Trophoblast cell (in vitro differentiated cells and primary cell): ENCODE results near the gene TEKT5.

Experiments
- DNase-seq, 2 donors: peaks; one replicate each; pipeline ENCODE4 v3.0.0-alpha.2; 2016
- H2AFZ ChIP-seq: 2 replicates; pipeline ENCODE4 v1.6.1; 2013; ENCODE audit warnings: low read length, moderate library complexity, mild to moderate bottlenecking; ENCODE audit not compliant: insufficient read depth, poor library complexity
- H2AK5ac ChIP-seq: 2 replicates; pipeline ENCODE4 v1.6.1; 2013; ENCODE audit warnings: mild to moderate bottlenecking, low read length
- H2BK120ac ChIP-seq: 2 replicates; pipeline ENCODE4 v1.6.1; 2013; ENCODE audit warnings: low read length, mild to moderate bottlenecking, moderate library complexity; ENCODE audit not compliant: insufficient read depth, poor library complexity
- H2BK12ac ChIP-seq: 2 replicates; pipeline ENCODE4 v1.6.1; 2013; ENCODE audit warnings: mild to moderate bottlenecking, low read length, moderate library complexity
- H2BK5ac ChIP-seq: 2 replicates; pipeline ENCODE4 v1.6.1; 2013; ENCODE audit warnings: low read length, low read depth, moderate library complexity, mild to moderate bottlenecking; ENCODE audit not compliant: poor library complexity
- H3K14ac ChIP-seq: 2 replicates; pipeline ENCODE4 v1.6.1; 2013; ENCODE audit warnings: mild to moderate bottlenecking, low read length
- H3K18ac ChIP-seq: 2 replicates; pipeline ENCODE4 v1.6.1; 2013; ENCODE audit warnings: mild to moderate bottlenecking, low read length
- H3K23ac ChIP-seq: 2 replicates; pipeline ENCODE4 v1.6.1; 2013; ENCODE audit warnings: low read length
- H3K27ac ChIP-seq: 2 replicates; pipeline ENCODE4 v1.5.1; 2013; ENCODE audit warnings: low read depth, mild to moderate bottlenecking, inconsistent platforms, low read length, moderate library complexity
- H3K27me3 ChIP-seq: 2 replicates; pipeline ENCODE4 v1.6.1; 2013; ENCODE audit warnings: inconsistent platforms, mild to moderate bottlenecking, low read length, moderate library complexity; ENCODE audit not compliant: insufficient read depth
- H3K36me3 ChIP-seq, 2 experiments: 1 replicate in 1 of 2; 2 replicates in 1 of 2; pipeline ENCODE4 v1.6.1; 2013; ENCODE audit warnings: low read length in 2 of 2, mild to moderate bottlenecking in 2 of 2, moderate library complexity in 1 of 2; ENCODE audit not compliant: insufficient read depth in 2 of 2, control insufficient read depth in 1 of 2
- H3K4ac ChIP-seq: 2 replicates; pipeline ENCODE4 v1.6.1; 2013; ENCODE audit warnings: low read depth, mild to moderate bottlenecking, low read length, moderate library complexity
- H3K4me1 ChIP-seq, 2 experiments: 1 replicate in 1 of 2; 2 replicates in 1 of 2; pipeline ENCODE4 v1.6.1; 2013; ENCODE audit warnings: low read length in 2 of 2, mild to moderate bottlenecking in 2 of 2, moderate library complexity in 1 of 2; ENCODE audit not compliant: insufficient read depth in 2 of 2, control insufficient read depth in 1 of 2
- H3K4me2 ChIP-seq: 2 replicates; pipeline ENCODE4 v1.6.1; 2013; ENCODE audit warnings: inconsistent platforms, mild to moderate bottlenecking, low read length, moderate library complexity
- H3K4me3 ChIP-seq: 2 replicates; pipeline ENCODE4 v1.5.1; 2013; ENCODE audit warnings: mild to moderate bottlenecking, low read depth, low read length, inconsistent platforms
- H3K79me1 ChIP-seq: one replicate; pipeline ENCODE4 v1.6.1; 2013; ENCODE audit warnings: low read length
- H3K79me2 ChIP-seq: 2 replicates; pipeline ENCODE4 v1.6.1; 2013; ENCODE audit warnings: low read length, mild to moderate bottlenecking; ENCODE audit not compliant: control insufficient read depth, insufficient read depth, poor library complexity
- H3K9ac ChIP-seq: 2 replicates; pipeline ENCODE4 v1.6.1; 2013; ENCODE audit warnings: mild to moderate bottlenecking, low read length
- H3K9me3 ChIP-seq: 2 replicates; pipeline ENCODE4 v1.6.1; 2013; ENCODE audit warnings: low read depth, mild to moderate bottlenecking, control low read depth, inconsistent platforms, low read length; ENCODE audit not compliant: insufficient read depth
- H4K12ac ChIP-seq: 2 replicates; pipeline ENCODE4 v1.6.1; 2013; ENCODE audit warnings: low read depth, mild to moderate bottlenecking, low read length, moderate library complexity
- H4K8ac ChIP-seq: 2 replicates; pipeline ENCODE4 v1.6.1; 2013; ENCODE audit warnings: low read depth, mild to moderate bottlenecking, low read length, moderate library complexity
- H4K91ac ChIP-seq: one replicate; pipeline ENCODE4 v1.6.1; 2013; ENCODE audit warnings: low read depth, mild to moderate bottlenecking, low read length, moderate library complexity
- WGBS: extraction: QIAGEN DNeasy Blood & Tissue Kit; methylation state at CpG from one replicate; pipeline ENCODE4 v1.1.7; 2013; ENCODE audit warnings: missing lambda C conversion rate; ENCODE audit not compliant: insufficient read length, insufficient coverage; ENCODE audit errors: extremely low coverage; 5-methylcytosine and 5-hydroxymethylcytosine counted together

Gene TEKT5

GRCh38 chr16:10646228-10646580, 48.5 kb downstream of the TEKT5 start:
- Histone ChIP-seq H3K36me3 (no peaks in the 10 kb centered on the region), H2BK120ac (no peak overlapping the region), H3K18ac (no peak overlapping the region), H3K14ac (no peak overlapping the region), H3K79me2 (no peaks in the 10 kb centered on the region), H3K4me3 (no peak overlapping the region), H3K9ac (no peak overlapping the region), H3K4ac (no peak overlapping the region), H4K12ac (no peak overlapping the region), H3K23ac (no peak overlapping the region), H3K9me3 (no peaks in the 10 kb centered on the region), H2AK5ac (no peak overlapping the region), H4K91ac (no peak overlapping the region), H3K27ac (no peak overlapping the region), H3K4me2 (no peak overlapping the region), H2AFZ (no peak overlapping the region), H2BK5ac (no peak overlapping the region), H3K27me3 (no peaks in the 10 kb centered on the region), H2BK12ac (no peak overlapping the region), H3K4me1 (peaks cover 5 to 9% of the 10 kb centered on the region in 2 experiments), H4K8ac (no peak overlapping the region), H3K79me1 (no peaks in the 10 kb centered on the region)
- WGBS, result no CpG with 5 or more reads among the region's 1 CpG
- DNase-seq, result no peak

- H4K12ac ChIP-seq, result no peak overlapping the region
- H2BK120ac ChIP-seq, result no peak overlapping the region
- no peak overlapping the region for H3K4ac ChIP-seq
- H2AFZ ChIP-seq, result no peak overlapping the region
- H4K91ac ChIP-seq, result no peak overlapping the region
- H3K9me3 ChIP-seq, result no peaks in the 10 kb centered on the region
- H3K79me2 ChIP-seq, result no peaks in the 10 kb centered on the region
- H4K8ac ChIP-seq, result no peak overlapping the region
- no peak overlapping the region for H2AK5ac ChIP-seq
- H3K9ac ChIP-seq, result no peak overlapping the region
- no CpG with 5 or more reads among the region's 6 CpGs for WGBS
- no peak for DNase-seq
- peaks cover 5 to 9% of the 10 kb centered on the region in 2 experiments for H3K4me1 ChIP-seq
- no peak overlapping the region for H3K14ac ChIP-seq
- H3K18ac ChIP-seq, result no peak overlapping the region
- H3K36me3 ChIP-seq, result no peaks in the 10 kb centered on the region
- no peak overlapping the region for H3K4me2 ChIP-seq
- no peak overlapping the region for H2BK5ac ChIP-seq
- no peak overlapping the region for H2BK12ac ChIP-seq
- no peak overlapping the region for H3K23ac ChIP-seq
- H3K27me3 ChIP-seq, result no peaks in the 10 kb centered on the region
- no peaks in the 10 kb centered on the region for H3K79me1 ChIP-seq
- no peak overlapping the region for H3K4me3 ChIP-seq
- H3K27ac ChIP-seq, result no peak overlapping the region
Measured at GRCh38 chr16:10644092-10644491, 50.6 kb downstream of the TEKT5 start.

- Histone ChIP-seq H2BK5ac (no peak overlapping the region), H3K4ac (no peak overlapping the region), H3K18ac (no peak overlapping the region), H2AK5ac (no peak overlapping the region), H2AFZ (no peak overlapping the region), H3K23ac (no peak overlapping the region), H3K27me3 (no peaks in the 10 kb centered on the region), H2BK12ac (no peak overlapping the region), H4K8ac (no peak overlapping the region), H4K91ac (no peak overlapping the region), H3K14ac (no peak overlapping the region), H3K9me3 (no peaks in the 10 kb centered on the region), H3K36me3 (no peaks in the 10 kb centered on the region), H3K79me2 (no peaks in the 10 kb centered on the region), H4K12ac (no peak overlapping the region), H3K79me1 (no peaks in the 10 kb centered on the region), H3K4me3 (no peak overlapping the region), H3K27ac (no peak overlapping the region), H2BK120ac (no peak overlapping the region), H3K4me1 (peaks cover 5 to 9% of the 10 kb centered on the region in 2 experiments), H3K9ac (no peak overlapping the region), H3K4me2 (no peak overlapping the region)
- DNase-seq, result no peak
- no CpG with 5 or more reads among the region's 7 CpGs for WGBS
Measured at GRCh38 chr16:10642964-10643363, 51.8 kb downstream of the TEKT5 start.

GRCh38 chr16:10641953-10642949, 52.5 kb downstream of the TEKT5 start:
- no peak overlapping the region for H3K18ac ChIP-seq
- no peaks in the 10 kb centered on the region for H3K36me3 ChIP-seq
- no peak overlapping the region for H4K12ac ChIP-seq
- no peak overlapping the region for H2BK12ac ChIP-seq
- no peak overlapping the region for H2AK5ac ChIP-seq
- H2AFZ ChIP-seq, result no peak overlapping the region
- DNase-seq, result no peak
- no peaks in the 10 kb centered on the region for H3K9me3 ChIP-seq
- no peak overlapping the region for H4K8ac ChIP-seq
- no peaks in the 10 kb centered on the region for H3K27me3 ChIP-seq
- H2BK5ac ChIP-seq, result no peak overlapping the region
- no peak overlapping the region for H3K4me2 ChIP-seq
- no peak overlapping the region for H3K9ac ChIP-seq
- H3K79me1 ChIP-seq, result no peaks in the 10 kb centered on the region
- H3K4me1 ChIP-seq, result peaks cover 5 to 9% of the 10 kb centered on the region in 2 experiments
- H3K79me2 ChIP-seq, result no peaks in the 10 kb centered on the region
- H3K4me3 ChIP-seq, result no peak overlapping the region
- H4K91ac ChIP-seq, result no peak overlapping the region
- no peak overlapping the region for H2BK120ac ChIP-seq
- H3K14ac ChIP-seq, result no peak overlapping the region
- no CpG with 5 or more reads among the region's 6 CpGs for WGBS
- no peak overlapping the region for H3K23ac ChIP-seq
- H3K4ac ChIP-seq, result no peak overlapping the region
- no peak overlapping the region for H3K27ac ChIP-seq
